HTERT RPE-1 (cell line): ENCODE results near the gene THSD7A.
"Not testable (repeated sequence)": the region's sequence is repeated elsewhere in the genome, so short reads cannot be mapped to it uniquely, and the experiment has no call there.

Source experiments
- in situ Hi-C: fragments of 300-500 bp; cut with MboI; formaldehyde crosslinking; loops from 4 replicates; pipeline ENCODE4 v1.14.3; 2020; ENCODE audit warnings: low sequenced_read_pairs

The THSD7A gene

DNA sequence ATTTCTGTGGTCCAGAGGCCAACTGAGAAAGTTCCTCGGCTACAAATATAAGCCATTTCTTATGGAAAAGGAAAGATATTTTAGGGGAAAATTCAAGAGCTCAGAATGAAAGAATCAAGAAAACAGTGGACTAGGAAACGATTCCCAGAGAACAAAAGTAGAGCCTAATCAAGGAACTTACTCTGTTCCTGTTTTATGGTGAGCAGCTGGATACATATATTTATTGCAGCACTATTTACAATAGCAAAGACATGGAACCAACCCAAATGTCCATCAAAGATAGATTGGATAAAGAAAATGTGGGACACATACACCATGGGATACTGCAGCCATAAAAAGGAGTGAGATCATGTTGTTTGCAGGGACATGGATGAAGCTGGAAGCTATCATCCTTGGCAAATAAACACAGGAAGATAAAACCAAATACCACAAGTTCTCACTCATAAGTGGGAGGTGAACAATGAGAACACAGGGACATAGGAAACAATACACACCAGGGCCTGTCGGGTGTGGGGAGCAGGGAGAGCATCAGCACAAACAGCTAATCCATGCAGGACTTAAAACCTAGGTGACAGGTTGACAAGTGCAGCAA, 298.7 kb downstream of the THSD7A start:
- in situ Hi-C loops, result no loop called here

DNA sequence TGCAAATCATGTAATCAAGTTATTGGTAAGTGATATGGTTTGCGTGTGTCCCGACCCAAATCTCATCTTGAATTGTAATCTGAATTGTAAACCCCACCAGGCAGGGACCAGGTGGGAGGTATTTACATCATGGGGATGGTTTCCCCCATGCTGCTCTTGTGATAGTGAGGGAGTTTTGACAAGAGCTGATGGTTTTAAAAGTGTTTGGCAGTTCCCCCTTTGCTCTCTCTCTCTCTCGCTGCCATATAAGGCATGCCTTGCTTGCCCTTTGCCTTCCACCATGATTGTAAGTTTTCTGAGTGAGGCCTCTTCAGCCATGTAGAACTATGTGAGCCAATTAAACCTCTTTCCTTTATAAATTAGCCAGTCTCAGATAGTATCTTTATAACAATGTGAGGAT, 302.6 kb downstream of the THSD7A start:
- in situ Hi-C loops, result no loop called here

DNA sequence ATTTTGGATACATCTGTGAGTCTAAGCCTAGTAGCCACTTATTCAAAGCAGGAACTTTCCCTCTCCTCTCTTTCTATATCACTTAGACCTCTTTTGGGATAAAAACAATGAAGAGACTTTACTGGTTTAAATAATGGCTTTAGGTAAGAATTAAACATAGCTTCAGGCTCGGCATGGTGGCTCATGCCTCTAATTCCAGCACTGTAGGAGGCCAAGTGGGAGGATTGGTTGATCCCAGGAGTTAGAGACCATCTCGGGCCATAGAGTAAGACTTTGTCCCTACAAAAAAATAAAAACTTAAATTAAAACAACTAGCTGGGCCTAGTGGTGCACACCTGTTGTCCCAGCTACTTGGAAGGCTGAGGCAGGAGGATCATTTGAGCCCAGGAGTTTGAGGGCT, 304.3 kb downstream of the THSD7A start:
- in situ Hi-C loops, result no loop called here

DNA sequence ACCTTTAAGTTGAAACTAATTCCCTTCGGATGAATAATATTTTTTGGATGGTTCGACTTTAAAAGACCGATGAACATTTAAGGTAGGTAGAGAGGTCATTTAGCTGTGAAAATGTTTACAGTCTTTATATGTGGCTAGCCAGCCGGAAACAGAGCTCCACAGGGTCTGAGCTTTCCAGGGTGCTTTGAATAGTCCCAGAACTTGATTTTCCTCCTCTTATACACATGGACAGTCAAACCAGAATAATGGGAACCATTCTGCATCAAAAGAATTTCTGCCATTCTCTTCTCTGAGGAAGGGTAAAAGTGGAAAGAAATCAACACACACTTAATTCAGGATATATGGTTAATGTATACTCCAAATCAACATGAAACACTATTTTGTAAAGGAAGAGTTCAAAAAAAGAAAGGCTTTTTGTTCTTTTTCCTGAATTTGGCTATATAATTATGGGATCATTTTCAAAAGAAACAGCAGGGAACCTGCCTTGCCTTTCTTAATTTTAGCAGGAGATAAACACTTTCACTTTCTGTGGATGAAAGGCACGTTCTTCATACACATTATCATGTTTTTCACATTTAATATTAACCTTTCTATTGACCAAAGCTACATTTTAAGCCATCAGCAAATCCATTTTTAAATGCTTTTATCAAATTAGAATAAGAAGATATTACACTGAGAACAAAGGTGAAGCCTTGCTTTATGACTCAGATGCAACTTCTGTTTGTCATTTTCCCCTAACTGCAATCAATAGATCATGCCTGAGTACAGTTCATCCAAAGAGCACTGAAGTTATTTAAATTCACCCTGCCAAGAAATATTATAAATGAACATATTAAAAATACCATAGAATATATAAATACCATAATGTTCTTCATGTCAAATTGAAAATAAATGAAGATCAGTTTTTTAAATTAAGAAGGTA, 307.3 kb downstream of the THSD7A start:
- in situ Hi-C loops, result no loop called here

DNA sequence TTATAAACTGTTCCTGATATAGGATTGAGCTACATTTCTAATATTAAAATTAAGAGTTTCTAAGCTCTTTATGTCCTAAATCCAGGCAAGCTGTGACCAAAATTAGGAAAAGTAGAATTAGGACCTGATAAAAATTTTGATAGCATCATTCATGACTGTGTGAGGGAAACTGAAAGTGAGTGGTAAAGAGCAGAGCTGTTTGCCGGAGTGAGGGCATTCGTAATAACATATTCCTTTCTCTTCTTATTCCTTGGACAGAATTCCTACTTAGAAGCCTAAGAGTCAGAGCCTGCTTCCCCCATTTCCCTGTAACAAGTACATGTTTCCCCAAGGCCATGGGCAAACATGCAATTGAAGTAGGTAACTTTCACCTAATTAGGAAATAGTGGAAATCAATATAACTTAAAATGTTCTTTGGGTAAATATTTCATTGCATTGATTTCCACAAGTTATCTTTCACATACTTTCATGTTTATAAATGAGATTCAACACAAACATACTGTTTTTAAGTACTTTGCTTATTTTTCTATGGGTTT, 310.0 kb downstream of the THSD7A start:
- in situ Hi-C loops, result not testable (repeated sequence)

DNA sequence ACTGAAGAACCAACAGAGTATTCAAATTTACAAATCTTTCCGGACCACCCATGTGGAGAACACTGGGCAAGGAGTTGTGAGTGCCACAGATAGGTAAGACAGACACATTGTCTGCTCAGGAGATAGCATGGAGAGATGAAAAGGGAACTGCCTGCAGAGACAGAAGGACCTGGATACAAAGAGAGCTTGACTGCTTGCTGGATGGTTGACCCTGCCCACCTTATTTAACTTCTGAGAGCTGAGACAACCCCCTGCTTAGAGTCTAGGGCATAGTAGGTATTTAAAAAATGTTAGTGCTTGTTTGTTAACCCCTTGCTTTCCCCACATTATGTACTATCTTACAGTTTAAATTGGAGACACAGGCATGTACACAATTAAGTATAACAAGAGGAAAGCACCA, 314.1 kb downstream of the THSD7A start:
- in situ Hi-C loops, result no loop called here

DNA sequence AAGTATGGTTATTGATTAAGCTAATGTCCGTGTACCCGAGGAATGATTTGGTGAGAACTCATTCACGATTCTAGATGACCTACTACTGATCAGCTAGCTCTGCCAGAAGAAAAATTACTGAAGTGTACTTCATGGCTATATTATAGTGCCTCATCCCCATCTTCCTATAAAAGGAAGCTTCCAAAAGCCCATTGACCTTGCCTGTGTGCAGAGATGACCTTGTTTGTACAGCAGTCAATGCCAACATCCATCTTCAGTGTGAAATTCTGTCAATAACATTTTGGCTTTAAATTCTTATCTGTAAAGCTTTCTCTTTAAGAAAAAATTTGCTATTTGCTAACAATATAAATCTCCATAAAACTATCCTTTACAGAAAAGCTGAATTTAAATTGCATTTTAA, 315.7 kb downstream of the THSD7A start:
- in situ Hi-C loops, result no loop called here

DNA sequence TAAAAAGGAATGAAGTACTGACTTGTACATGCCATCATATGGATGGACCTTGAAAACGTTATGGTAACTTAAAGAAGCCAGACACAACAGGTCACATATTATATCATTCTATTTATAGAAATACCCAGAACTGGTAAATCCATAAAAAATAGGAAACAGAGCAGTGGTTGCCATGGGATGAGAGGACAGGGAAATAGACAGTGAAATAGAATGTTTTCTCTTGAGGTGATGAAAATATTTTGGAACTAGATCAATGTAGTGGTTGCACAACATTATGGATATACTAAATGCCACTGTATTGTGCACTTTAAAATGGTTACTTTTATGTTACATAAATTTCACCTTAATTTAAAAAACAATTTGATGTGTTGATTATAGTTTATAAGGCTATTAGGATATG, 318.5 kb downstream of the THSD7A start:
- in situ Hi-C loops, result no loop called here

DNA sequence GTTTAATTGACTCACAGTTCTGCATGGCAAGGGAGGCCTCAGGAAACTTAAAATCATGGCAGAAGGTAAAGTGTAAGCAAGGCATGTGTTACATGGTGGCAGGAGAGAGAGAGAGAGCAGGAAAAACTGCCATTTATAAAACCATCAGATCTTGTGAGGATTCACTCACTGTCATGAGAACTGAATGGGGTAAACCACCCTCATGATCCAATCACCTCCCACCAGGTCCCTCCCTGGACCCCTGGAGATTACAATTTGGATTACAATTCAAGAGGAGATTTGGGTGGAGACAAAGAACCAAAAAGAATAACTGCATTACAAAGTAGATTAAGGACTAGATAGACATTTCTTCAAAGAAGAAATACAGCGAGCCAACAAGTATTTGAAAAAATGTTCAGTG, 324.1 kb downstream of the THSD7A start:
- in situ Hi-C loops, result no loop called here

DNA sequence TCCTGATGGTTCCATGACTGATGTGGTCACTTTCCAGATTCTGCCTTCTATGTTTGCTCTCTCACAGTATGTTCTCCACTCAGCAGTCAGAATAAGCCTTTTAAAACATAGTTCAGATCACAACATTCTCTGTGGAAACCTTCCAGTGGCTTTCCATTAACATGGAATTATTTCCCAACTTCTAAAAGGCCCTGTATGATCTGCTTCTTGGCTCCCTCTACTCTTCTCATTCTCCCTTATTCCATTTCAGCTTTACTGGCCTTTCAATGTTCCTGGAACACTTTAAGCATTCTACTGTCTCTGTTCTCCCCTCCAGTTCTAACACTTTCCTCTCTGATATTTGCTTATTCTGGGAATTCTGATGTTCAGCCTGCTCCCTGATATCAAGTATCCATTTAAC, 325.6 kb downstream of the THSD7A start:
- in situ Hi-C loops, result no loop called here

DNA sequence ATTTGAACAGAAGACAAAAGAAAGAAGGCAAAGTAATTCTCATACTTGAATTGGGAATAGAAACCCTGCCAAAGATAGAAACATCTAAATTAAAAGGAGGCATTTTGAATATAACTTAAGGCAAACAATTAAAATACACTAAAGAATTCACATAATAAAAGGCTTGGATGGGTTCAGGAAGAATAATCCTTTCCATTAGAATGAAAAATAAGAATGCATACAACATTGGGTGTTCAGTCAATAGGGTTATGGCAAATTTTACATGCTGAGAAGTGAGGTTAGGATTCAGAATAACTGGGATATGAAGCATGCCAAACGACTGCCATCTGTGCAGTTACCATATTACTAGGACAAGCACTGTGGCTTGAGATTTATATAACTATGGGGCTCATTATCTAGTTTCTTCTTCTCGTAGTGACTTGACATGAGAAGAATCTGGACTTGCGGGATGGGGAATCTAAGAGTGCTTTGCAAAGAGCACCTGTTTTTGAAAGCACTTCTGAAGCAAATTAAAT, 326.5 kb downstream of the THSD7A start:
- in situ Hi-C loops, result no loop called here

DNA sequence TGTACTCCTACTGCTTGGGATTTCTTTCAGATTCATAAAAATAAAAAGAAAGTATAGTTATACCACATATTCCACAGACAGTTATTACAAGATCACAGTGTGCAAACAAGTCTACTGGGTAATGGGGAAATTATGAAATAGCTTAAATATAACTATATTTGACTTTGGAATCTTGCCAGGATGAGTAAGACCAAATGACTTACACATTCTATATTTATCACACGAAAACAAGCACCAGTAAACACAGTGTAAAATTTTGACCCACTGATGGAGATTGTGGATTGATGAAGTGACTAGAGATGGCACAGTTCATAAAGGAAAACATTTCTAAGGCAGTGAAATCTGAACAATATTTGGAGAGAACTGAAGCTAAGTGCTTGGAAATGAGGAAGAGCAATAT, 339.7 kb downstream of the THSD7A start:
- in situ Hi-C loops, result no loop called here

DNA sequence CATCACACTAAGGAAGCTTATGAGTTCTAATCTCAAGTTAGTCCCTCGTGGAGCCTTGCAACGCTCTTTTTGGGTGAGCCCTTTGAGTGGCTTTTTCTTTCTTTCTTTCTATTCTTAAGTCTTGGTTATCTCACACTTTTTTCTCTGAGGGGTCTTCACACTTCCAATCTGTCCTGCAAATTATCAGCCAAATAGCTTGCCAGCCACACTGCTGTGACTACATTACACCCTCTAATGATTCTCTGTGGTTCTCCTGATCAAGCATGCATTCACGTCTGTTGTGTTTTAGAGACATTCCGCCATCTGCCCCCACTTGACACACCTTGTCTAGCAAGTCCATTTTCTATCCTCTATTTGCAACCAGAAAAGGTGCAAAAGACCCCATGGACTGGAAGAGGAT, 340.2 kb downstream of the THSD7A start:
- in situ Hi-C loops, result no loop called here

DNA sequence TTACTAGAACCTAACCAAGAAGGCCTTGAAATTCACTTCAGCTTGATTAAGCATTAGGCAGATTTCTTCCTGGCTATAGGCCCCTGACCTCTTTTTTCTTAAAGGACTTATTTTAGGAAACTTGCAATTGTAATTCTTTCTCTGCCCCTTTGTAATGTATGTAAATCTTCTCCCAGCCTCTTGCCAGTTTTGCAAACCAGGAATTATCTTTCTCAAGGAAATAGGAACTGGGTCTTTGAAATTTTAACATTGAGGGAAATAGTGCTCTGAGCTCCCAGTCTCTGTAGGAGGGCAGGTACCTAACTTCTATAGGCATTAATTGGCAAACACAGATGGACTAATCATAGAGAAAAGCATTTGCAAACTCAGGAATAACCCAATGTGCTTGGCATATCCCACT, 342.7 kb downstream of the THSD7A start:
- in situ Hi-C loops, result no loop called here

DNA sequence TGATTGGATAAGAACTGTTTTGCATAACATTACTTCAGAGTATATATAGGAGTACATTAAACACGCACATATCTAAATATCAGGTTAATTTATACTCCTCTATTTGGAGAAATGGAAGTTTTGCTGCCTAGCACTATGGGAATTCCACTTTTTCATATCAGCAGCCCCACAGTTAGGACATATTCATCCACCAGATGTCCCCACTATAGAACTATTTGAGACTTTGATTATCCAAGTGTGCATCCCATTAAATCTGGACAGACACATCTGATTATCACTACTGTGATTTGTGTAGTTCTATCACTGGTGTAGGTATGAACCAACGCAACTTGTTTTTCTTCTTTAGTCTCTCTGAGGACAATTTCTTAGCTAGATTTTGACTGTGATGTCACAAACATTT, 345.7 kb downstream of the THSD7A start:
- in situ Hi-C loops, result no loop called here

DNA sequence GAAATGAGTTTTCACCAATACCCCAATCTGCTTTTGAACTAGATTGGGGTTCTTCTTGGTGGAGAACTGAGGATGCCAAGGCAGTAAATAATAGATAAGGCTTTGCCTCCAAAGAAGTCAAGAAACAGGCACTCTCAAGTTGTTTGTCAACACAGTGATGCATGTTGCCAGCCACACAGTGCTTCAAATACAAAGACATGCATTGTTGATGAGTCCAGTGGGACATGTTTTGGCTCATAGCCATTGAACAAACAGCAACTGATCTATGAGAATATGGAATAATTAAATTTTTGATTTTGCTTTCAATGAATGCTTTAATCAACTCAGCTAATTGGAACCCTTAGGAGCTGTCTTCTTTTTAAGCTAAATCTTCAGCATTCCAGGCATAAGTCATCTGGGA, 346.4 kb downstream of the THSD7A start:
- in situ Hi-C loops, result no loop called here

DNA sequence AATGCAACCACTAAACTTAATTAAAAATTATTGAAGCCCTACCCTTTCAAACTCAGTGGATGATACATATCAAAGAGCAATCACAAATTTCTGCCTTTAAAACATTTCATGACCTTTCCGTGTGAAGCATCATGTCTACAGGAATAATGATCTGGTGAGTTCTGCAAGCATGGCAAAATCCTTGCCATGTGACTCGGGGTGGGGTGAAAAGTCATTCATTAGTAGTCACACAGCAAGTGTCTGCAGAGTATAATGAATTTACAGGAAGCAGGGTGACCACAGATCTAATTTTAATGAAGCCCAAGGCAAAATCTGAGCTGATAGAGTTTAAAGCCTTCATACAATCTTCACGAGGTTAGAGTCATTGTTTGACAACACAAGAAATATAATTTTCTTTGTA, 351.9 kb downstream of the THSD7A start:
- in situ Hi-C loops, result no loop called here

DNA sequence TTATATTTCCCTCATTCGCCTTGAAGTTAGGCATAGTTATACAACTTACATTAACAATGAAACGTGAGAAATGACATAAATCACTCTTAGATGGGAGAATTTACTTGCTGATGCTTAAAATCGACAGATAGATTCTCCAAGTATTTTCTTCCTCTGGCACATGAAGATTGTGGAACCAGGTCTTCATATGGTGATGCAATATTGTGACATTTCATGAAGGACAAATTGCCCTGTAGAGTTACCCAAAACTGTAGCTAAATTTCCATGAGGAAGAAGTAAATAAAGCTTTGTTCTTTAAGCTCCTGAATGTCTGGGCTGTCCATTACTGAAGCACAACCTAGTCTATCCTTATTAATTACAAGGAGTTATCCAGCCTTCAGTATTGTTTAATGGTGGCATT, 353.1 kb downstream of the THSD7A start:
- in situ Hi-C loops, result no loop called here

DNA sequence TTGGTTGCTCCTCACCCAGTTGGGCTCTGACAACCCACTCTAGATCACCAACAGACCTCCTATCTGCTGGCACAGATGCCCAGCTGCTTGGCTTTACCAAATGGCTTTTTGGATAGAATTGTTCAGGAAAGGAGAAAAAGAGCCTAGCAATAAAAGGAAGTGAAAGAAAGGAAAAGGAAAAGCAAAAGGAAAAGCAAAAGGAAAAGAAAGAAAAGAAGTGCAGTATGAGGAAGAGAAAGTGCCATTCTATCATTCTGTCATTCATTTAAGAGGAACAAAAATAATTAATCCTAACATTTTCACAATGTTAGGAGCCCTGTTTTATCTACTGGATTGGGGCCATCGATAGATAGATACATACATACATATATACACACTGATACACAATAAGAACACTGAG, 353.6 kb downstream of the THSD7A start:
- in situ Hi-C loops, result no loop called here

DNA sequence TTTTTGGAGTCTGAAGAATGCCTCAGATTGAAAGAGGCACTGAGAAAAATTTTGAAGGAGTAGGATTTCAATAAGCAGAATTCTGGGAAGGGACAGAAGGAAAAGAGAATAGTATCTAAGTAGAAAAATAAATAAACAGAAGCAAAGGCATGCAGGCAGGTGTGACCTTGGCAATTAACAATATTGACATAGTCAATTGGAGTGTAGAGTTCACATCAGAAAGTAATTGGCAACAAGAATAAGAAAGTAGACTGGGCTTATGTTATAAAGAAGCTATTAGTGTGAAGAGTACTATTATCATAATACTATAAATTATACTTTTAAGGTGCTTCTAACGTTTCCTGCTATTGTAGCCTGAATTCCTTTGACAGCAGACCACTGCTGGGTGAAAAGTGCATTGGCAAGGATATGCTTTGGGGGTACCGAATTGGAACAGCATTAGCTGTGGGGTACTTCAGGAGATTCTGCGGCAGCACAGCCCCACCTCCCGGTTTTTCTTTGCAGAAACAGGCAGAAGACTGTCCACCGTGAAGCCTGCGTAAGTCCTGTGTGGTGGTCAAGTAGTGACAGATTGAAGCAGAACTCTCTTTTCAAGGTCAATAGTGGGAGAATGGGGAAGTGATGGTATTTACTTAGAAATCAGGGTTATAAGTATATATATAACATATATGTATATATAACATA, 357.0 kb downstream of the THSD7A start:
- in situ Hi-C loops, result no loop called here

DNA sequence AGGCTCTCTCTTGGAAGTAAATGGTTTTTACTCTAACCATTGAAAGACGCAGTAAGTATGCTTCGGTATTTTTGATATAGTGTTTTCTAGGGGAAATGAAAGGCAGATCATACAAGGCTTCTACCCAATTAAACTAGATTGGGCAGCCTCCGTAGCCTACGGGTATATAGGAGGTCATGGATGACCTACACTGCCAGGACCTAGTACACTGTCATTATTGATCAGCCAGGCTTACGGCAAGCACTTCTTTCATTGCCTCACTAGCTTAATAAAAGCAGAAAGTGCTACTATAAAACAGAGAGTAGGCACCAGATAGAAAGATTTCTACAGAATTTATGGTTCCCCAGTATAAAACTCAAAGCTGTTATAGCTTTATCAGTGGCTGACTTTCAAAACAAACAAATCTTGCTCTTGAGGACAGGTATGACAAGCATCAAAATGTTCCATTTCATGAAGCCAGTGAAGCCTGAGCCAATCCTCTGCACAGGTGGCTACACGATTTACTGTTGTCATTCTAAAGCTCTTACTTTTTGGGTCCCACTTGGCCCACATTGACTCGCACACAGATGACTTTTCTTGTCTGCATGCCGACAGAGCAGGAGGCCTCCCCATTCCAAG, 358.1 kb downstream of the THSD7A start:
- in situ Hi-C loops, result no loop called here
